HepG2 (cell line): ENCODE data around the gene FAM222B.

Experiments used
- CTCF ChIP-seq: sonication (generic); formaldehyde crosslinking; IDR thresholded peaks from 2 replicates; pipeline ENCODE4 v1.5.0; 2020; ENCODE audit warnings: mild to moderate bottlenecking, missing genetic modification reagents, moderate library complexity
- E2F1 ChIP-seq: sonication (generic); formaldehyde crosslinking; IDR thresholded peaks from 2 replicates; pipeline ENCODE4 v1.5.0; 2020; ENCODE audit warnings: missing genetic modification reagents
- ETV6 ChIP-seq: sonication (generic); formaldehyde crosslinking; conservative IDR thresholded peaks from 2 replicates; pipeline ENCODE4 v1.4.0; 2020; ENCODE audit warnings: missing genetic modification reagents
- HBP1 ChIP-seq: IDR thresholded peaks from 2 replicates; pipeline ENCODE4 v1.6.1; 2016; ENCODE audit warnings: low read depth, control low read depth
- POLR2AphosphoS5 ChIP-seq: IDR thresholded peaks from 2 replicates; pipeline ENCODE4 v1.6.1; 2012; ENCODE audit warnings: low read depth, low read length
- RCOR2 ChIP-seq: IDR thresholded peaks from 2 replicates; pipeline ENCODE4 v1.6.1; 2016; ENCODE audit warnings: missing biosample characterization, missing genetic modification reagents
- RFX5 ChIP-seq: IDR thresholded peaks from 2 replicates; pipeline ENCODE4 v1.6.1; 2011; ENCODE audit warnings: low read depth, low read length, improper control_type of control experiment
- SMAD3 ChIP-seq: sonication (generic); formaldehyde crosslinking; IDR thresholded peaks from 2 replicates; pipeline ENCODE4 v1.4.0; 2020; ENCODE audit warnings: missing genetic modification reagents
- TAF1 ChIP-seq: sonication (generic); formaldehyde crosslinking; IDR thresholded peaks from 2 replicates; pipeline ENCODE4 v1.4.0; 2020; ENCODE audit warnings: missing genetic modification reagents
- ZBTB2 ChIP-seq: sonication (generic); formaldehyde crosslinking; IDR thresholded peaks from 2 replicates; pipeline ENCODE4 v1.8.0; 2022; ENCODE audit warnings: low read depth, missing genetic modification reagents
- ZBTB26 ChIP-seq: IDR thresholded peaks from 2 replicates; pipeline ENCODE4 v1.6.1; 2016; ENCODE audit warnings: missing compliant biosample characterization, missing genetic modification reagents, borderline replicate concordance
- ZNF430 ChIP-seq: sonication (generic); formaldehyde crosslinking; IDR thresholded peaks from 2 replicates; pipeline ENCODE4 v1.9.0; 2021; ENCODE audit warnings: mild to moderate bottlenecking, missing genetic modification reagents

GRCh38 chr17:28712032-28712704, 130.4 kb downstream of the FAM222B start:
- TF ChIP-seq SMAD3 (CRISPR knock-in tag): no peak
- no peak for TF ChIP-seq POLR2AphosphoS5
- TF ChIP-seq TAF1 (CRISPR knock-in tag): no peak
- no peak for TF ChIP-seq CTCF (CRISPR knock-in tag)
- TF ChIP-seq E2F1 (CRISPR knock-in tag): no peak
- no peak for TF ChIP-seq ZNF430 (CRISPR knock-in tag)
- TF ChIP-seq ETV6 (CRISPR knock-in tag): no peak
- TF ChIP-seq RCOR2 (CRISPR knock-in tag): no peak
- TF ChIP-seq ZBTB2 (CRISPR knock-in tag): no peak
- no peak for TF ChIP-seq HBP1 (CRISPR knock-in tag)
- no peak for TF ChIP-seq RFX5
- no peak for TF ChIP-seq ZBTB26 (CRISPR knock-in tag)
